ENCODE data around the gene TDRD12. TPM values are rescaled to one million over a fixed set of nuclear protein-coding genes. Genes with fewer than 3 reads are reported as not detected.
"Not testable (repeated sequence)": the region's sequence is repeated elsewhere in the genome, so short reads cannot be mapped to it uniquely, and the experiment has no call there.

The TDRD12 gene
- total RNA-seq, 1 donor from 2014 or later = 0.42 TPM

- intact Hi-C loops (cut with micrococcal nuclease) = no loop called here
These were observed 25.2 kb downstream of the TDRD12 start for GRCh38 chr19:32744555-32745325.

GRCh38 chr19:32745594-32746251 is 26.2 kb downstream of the TDRD12 start:
- intact Hi-C loops (cut with micrococcal nuclease) = not testable (repeated sequence)

GRCh38 chr19:32746631-32747196 is 27.1 kb downstream of the TDRD12 start:
- intact Hi-C loops (cut with micrococcal nuclease) = not testable (repeated sequence)

- intact Hi-C loops (cut with micrococcal nuclease) = no loop called here
These were observed 28.9 kb downstream of the TDRD12 start for GRCh38 chr19:32748497-32748896.

- intact Hi-C loops (cut with micrococcal nuclease) = no loop called here
These were observed 29.4 kb downstream of the TDRD12 start for GRCh38 chr19:32748948-32749347.

GRCh38 chr19:32749361-32749760 is 29.8 kb downstream of the TDRD12 start:
- intact Hi-C loops (cut with micrococcal nuclease) = no loop called here

GRCh38 chr19:32750441-32751055 is 31.0 kb downstream of the TDRD12 start:
- intact Hi-C loops (cut with micrococcal nuclease) = no loop called here

- intact Hi-C loops (cut with micrococcal nuclease) = no loop called here
These were observed 31.5 kb downstream of the TDRD12 start for GRCh38 chr19:32751066-32751465.

GRCh38 chr19:32757189-32757588 is 37.6 kb downstream of the TDRD12 start:
- intact Hi-C loops (cut with micrococcal nuclease) = no loop called here

- intact Hi-C loops (cut with micrococcal nuclease) = not testable (repeated sequence)
These were observed 45.8 kb downstream of the TDRD12 start for GRCh38 chr19:32765365-32765764.

GRCh38 chr19:32767951-32768679 is 48.5 kb downstream of the TDRD12 start:
- intact Hi-C loops (cut with micrococcal nuclease) = no loop called here

GRCh38 chr19:32771596-32771995 is 52.0 kb downstream of the TDRD12 start:
- intact Hi-C loops (cut with micrococcal nuclease) = no loop called here

- intact Hi-C loops (cut with micrococcal nuclease) = no loop called here
These were observed 53.6 kb downstream of the TDRD12 start for GRCh38 chr19:32773126-32773525.

GRCh38 chr19:32779082-32779481 is 59.5 kb downstream of the TDRD12 start:
- intact Hi-C loops (cut with micrococcal nuclease) = no loop called here

- intact Hi-C loops (cut with micrococcal nuclease) = no loop called here
These were observed 61.7 kb downstream of the TDRD12 start for GRCh38 chr19:32781280-32781679.

- intact Hi-C loops (cut with micrococcal nuclease) = not testable (repeated sequence)
These were observed 62.5 kb downstream of the TDRD12 start for GRCh38 chr19:32782089-32782488.

GRCh38 chr19:32787161-32787813 is 67.7 kb downstream of the TDRD12 start:
- intact Hi-C loops (cut with micrococcal nuclease) = not testable (repeated sequence)

- intact Hi-C loops (cut with micrococcal nuclease) = not testable (repeated sequence)
These were observed 68.3 kb downstream of the TDRD12 start for GRCh38 chr19:32787895-32788294.

GRCh38 chr19:32789429-32789828 is 69.9 kb downstream of the TDRD12 start:
- intact Hi-C loops (cut with micrococcal nuclease) = no loop called here

- intact Hi-C loops (cut with micrococcal nuclease) = no loop called here
These were observed 78.6 kb downstream of the TDRD12 start for GRCh38 chr19:32798201-32798600.

GRCh38 chr19:32800191-32800590 is 80.6 kb downstream of the TDRD12 start:
- intact Hi-C loops (cut with micrococcal nuclease) = no loop called here

Measured in T-helper 1 cell treated with Interleukin-12 subunit alpha and Interleukin-12 subunit beta and Interleukin-4 antibody, amounts not matched to agents 30 ng/mL and 1 ng/mL, for 36 hours (primary cell).